ENCODE data around the gene CYB561. TPM values are rescaled to one million over a fixed set of nuclear protein-coding genes. Genes with fewer than 3 reads are reported as not detected.

Gene CYB561
- total RNA-seq (2014; rRNA removed; shearing (Covaris generic)) = 16.7 and 21.1 TPM in 2 replicates

- peak; percentile 84 for DNase-seq (ENCODE audit: low read depth)
These were observed at the start of gene CYB561 for GRCh38 chr17:63445954-63446752. Gene CYB561 (minus strand): TSS chr17:63446306. CDS start chr17:63437547, 8,759 bp downstream.

GRCh38 chr17:63495491-63495890 is 49.4 kb upstream of the CYB561 start:
- DNase-seq (ENCODE audit: low read depth) = no peak

- no peak for DNase-seq (ENCODE audit: low read depth)
These were observed 48.3 kb upstream of the CYB561 start for GRCh38 chr17:63494300-63494928.

GRCh38 chr17:63493411-63493810 is 47.3 kb upstream of the CYB561 start:
- DNase-seq (ENCODE audit: low read depth) = no peak

GRCh38 chr17:63492940-63493339 is 46.8 kb upstream of the CYB561 start:
- DNase-seq (ENCODE audit: low read depth) = no peak

GRCh38 chr17:63491977-63492618 is 46.0 kb upstream of the CYB561 start:
- DNase-seq (ENCODE audit: low read depth) = no peak

- DNase-seq (ENCODE audit: low read depth) = no peak
These were observed 45.3 kb upstream of the CYB561 start for GRCh38 chr17:63491413-63491812.

GRCh38 chr17:63490858-63491400 is 44.8 kb upstream of the CYB561 start:
- no peak for DNase-seq (ENCODE audit: low read depth)

- no peak for DNase-seq (ENCODE audit: low read depth)
These were observed 44.2 kb upstream of the CYB561 start for GRCh38 chr17:63490329-63490728.

GRCh38 chr17:63489291-63489690 is 43.2 kb upstream of the CYB561 start:
- no peak for DNase-seq (ENCODE audit: low read depth)

GRCh38 chr17:63488851-63489250 is 42.7 kb upstream of the CYB561 start:
- no peak for DNase-seq (ENCODE audit: low read depth)

- no peak for DNase-seq (ENCODE audit: low read depth)
These were observed 40.9 kb upstream of the CYB561 start for GRCh38 chr17:63487014-63487339.

- no peak for DNase-seq (ENCODE audit: low read depth)
These were observed 40.4 kb upstream of the CYB561 start for GRCh38 chr17:63486317-63487013.

GRCh38 chr17:63483655-63484575 is 37.8 kb upstream of the CYB561 start:
- no peak for DNase-seq (ENCODE audit: low read depth)

- DNase-seq (ENCODE audit: low read depth) = no peak
These were observed 36.9 kb upstream of the CYB561 start for GRCh38 chr17:63483038-63483437.

- DNase-seq (ENCODE audit: low read depth) = no peak
These were observed 36.4 kb upstream of the CYB561 start for GRCh38 chr17:63482509-63482908.

- no peak for DNase-seq (ENCODE audit: low read depth)
These were observed 35.4 kb upstream of the CYB561 start for GRCh38 chr17:63481488-63481870.

- no peak for DNase-seq (ENCODE audit: low read depth)
These were observed 34.9 kb upstream of the CYB561 start for GRCh38 chr17:63480826-63481487.

GRCh38 chr17:63480192-63480784 is 34.2 kb upstream of the CYB561 start:
- no peak for DNase-seq (ENCODE audit: low read depth)

Data from Daoy (cell line).